GM18951 (cell line): Measurements from ENCODE around the gene MRS2.
"Not testable (repeated sequence)": the region's sequence is repeated elsewhere in the genome, so short reads cannot be mapped to it uniquely, and the experiment has no call there.

Experiments
- POLR2A ChIP-seq: IDR thresholded peaks from 4 replicates; pipeline ENCODE4 v1.6.1; 2011; ENCODE audit warnings: mild to moderate bottlenecking; ENCODE audit not compliant: insufficient read length, insufficient read depth; ENCODE audit errors: extremely low read depth
- in situ Hi-C: fragments of 300-500 bp; cut with MboI; formaldehyde crosslinking; loops from one replicate; pipeline ENCODE4 v1.12.0; 2022; ENCODE audit warnings: low sequenced_read_pairs, mixed read lengths, inconsistent platforms; ENCODE audit not compliant: unreplicated experiment

MRS2 gene

DNA sequence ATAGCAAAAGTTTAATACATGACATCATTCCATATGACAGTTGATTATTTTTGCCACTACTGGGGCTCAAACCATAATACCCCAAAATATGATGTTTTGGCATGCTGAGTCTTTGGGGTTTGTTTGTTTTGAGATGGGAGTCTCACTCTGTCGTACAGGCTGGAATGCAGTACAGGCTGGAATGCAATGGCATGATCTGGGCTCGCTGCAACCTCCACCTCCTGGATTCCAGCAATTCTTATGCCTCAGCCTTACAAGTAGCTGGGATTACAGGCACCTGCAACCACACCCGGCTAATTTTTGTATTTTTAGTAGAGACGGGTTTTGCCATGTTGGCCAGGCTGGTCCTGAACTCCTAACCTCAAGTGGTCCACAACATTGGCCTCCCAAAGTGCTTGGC is 1.3 kb upstream of the MRS2 start:
- no peak for TF ChIP-seq POLR2A
- in situ Hi-C loops = no loop called here

GRCh38 chr6:24403501-24403824 is 727 bp downstream of the MRS2 start:
- in situ Hi-C loops = no loop called here
- TF ChIP-seq POLR2A = no peak

DNA sequence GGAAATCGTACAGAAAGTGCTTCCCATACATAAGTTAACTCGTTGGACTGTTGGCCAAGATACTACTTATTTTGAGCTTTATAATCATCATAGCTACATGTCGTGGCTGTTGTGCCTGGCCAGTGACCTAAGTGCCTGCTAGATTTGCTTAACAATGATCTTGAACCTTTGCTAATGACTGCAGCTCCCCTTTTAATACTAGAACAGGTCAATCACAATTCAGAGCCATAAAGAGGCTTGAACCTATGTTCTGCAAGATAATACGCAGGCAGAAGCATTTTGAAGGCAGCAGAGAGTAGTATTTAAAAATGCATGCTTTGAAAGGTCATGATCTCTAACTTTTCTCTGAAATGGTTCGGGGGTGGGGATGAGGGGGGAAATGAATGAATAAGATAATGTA is 2.5 kb downstream of the MRS2 start:
- TF ChIP-seq POLR2A = no peak
- in situ Hi-C loops = no loop called here

DNA sequence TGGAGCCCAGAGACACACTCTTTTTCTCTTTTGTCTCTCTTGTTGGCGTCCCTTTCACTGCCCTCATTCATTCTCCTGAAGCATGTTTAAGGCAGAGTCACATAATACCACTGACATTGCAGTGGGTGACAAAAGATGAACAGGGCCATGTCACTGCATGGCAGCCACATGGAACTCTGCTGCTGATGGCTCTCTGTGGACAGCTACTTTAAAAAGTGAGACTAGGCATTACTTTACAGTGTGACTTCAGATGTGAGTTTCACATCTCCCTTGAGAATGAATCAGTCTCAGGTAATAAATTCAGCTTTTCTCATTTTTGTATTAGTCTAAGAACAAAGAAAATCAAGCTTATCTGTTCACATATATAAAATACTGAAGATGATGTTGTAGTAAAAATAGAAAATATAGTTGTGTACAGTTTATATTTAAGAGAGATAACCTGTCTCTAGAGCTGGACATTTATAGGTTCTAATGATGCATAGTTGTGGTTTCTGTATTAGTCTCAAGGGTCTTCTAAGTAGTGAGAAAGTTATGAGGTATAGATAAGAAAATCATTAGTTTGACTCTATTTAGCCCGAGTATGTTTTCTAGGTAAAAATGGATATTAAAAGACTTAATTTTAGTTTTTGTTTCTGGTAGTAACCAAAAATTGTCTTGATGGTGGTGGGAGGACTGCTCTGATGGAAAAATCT is 6.1 kb downstream of the MRS2 start:
- TF ChIP-seq POLR2A = no peak
- in situ Hi-C loops = no loop called here

DNA sequence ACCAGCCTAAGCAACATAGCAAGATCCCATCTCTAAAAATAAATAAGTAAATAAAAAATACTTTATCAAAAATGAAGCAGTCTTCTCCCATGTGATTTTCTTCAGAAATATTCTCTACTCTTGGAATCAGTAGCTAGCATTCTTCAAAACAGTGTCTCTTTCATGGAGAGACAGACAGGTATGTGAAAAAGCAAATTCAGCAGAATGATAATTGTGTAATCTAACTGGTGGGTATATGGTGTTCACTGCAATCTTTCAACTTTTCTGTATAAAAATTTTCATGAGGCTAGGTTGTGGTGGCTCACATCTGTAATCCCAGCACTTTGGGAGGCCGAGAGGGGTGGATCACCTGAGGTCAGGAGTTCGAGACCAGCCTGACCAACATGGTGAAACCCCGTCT is 7.9 kb downstream of the MRS2 start:
- in situ Hi-C loops = no loop called here
- no peak for TF ChIP-seq POLR2A

DNA sequence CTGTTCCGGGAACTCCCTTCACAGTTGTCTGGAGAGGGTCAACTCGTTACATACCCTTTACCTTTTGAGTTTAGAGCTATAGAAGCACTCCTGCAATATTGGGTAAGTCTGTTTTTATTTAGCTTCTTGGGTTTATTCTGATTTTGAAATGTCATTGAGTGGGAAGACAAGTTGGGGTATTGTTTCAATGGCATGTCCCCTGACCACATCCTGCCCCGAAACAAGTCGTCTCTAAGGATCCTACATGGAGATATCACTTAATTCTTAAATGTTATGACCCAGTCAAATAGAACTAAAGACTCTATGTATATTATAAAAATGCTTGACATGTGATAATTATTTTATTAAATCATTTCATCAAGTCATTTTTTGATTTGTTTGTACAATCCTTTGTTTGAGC is 9.6 kb downstream of the MRS2 start:
- in situ Hi-C loops = no loop called here
- TF ChIP-seq POLR2A = no peak

DNA sequence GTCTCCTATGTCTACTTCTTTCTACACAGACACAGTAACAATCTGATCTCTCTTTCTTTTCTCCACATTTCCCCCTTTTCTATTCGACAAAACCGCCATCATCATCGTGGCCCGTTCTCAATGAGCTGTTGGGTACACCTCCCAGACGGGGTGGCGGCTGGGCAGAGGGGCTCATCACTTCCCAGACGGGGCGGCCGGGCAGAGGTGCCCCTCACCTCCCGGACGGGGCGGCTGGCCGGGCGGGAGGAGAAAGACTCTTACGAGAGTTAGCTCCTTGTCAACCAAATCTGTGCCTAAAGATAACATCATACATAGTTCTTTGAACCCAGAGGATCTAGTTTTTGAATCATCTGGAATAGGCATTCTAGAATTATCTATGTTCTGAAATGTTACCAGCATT is 11.8 kb downstream of the MRS2 start:
- in situ Hi-C loops = not testable (repeated sequence)

DNA sequence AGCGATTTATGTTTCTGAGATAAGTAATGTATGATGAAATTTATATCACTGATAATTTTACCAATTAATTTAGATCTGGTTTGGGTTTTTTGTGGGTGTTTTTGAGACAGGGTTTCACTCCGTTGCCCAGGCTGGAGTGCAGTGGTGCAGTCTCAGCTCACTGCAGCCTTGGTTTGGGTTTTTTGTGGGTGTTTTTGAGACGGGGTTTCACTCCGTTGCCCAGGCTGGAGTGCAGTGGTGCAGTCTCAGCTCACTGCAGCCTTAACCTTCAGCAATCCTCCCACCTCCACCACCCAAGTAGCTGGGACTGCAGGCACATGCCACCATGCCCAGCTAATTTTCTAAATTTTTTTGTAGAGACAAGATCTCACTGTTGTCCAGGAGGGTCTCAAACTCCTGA is 13.0 kb downstream of the MRS2 start:
- in situ Hi-C loops = no loop called here

DNA sequence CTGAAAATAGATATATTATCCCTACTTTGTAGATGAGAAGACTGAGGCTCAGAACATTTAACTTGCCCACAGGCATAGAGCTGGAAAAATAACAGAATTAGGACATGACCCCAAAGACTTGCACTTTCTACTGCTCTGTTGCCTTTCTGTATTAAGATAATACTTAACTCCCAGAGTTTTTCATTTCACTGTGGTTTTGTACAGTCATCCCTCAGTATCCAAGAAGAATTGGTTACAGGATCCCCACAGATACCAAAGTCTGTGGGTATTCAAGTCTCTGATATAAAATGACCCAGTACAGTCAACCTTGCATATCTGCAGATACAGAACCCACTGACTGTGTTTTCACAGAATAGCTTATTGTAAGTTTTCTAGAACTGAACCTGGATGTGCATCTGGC is 16.8 kb downstream of the MRS2 start:
- TF ChIP-seq POLR2A = no peak
- in situ Hi-C loops = no loop called here

More for the DNA sequence above, 13.0 kb downstream of the MRS2 start:
- TF ChIP-seq POLR2A = no peak

GRCh38 chr6:24425091-24425490 is 22.4 kb downstream of the MRS2 start:
- no peak for TF ChIP-seq POLR2A
- in situ Hi-C loops = no loop called here

GRCh38 chr6:24426729-24427446 is 24.2 kb downstream of the MRS2 start:
- in situ Hi-C loops = no loop called here

DNA sequence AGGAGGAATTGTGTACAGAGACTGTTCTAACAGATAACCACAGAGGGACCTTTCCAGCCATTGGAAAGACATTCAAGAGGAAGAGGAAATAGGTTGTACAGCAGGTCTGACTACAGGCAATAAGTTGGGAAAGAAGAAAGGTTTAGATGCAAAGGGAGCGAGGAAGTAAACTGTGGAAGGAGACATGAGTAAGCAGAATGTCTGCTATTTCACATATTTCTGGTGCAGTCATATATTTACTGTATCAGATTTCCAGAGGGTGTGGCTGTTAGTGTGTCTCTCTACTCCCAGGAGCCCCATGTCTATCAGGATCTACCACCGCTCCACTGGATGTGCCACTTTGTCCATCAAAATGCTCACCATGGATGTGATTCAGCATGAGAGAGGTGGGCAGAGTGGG is 25.9 kb downstream of the MRS2 start:
- no peak for TF ChIP-seq POLR2A
- in situ Hi-C loops = no loop called here

More at GRCh38 chr6:24426729-24427446, 24.2 kb downstream of the MRS2 start:
- no peak for TF ChIP-seq POLR2A

DNA sequence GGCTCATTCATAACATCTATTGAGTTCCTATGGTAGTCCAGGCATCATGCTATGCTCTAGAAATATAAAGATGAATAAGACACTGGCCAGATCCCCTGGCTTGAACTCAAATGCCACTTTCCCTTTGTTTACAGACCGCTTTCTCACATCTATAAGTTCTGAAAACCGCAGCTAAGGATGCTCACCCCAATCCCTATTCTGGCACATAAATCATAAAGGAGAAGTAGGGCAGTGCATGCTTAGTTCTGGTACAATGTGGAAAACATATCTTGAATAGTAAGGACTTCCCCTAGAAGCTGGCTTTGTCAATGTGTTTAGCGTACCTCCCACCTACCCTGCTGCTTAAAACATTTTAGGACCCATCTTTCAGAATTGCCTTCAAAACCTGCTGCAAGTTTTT is 26.4 kb downstream of the MRS2 start:
- in situ Hi-C loops = no loop called here
- TF ChIP-seq POLR2A = no peak

DNA sequence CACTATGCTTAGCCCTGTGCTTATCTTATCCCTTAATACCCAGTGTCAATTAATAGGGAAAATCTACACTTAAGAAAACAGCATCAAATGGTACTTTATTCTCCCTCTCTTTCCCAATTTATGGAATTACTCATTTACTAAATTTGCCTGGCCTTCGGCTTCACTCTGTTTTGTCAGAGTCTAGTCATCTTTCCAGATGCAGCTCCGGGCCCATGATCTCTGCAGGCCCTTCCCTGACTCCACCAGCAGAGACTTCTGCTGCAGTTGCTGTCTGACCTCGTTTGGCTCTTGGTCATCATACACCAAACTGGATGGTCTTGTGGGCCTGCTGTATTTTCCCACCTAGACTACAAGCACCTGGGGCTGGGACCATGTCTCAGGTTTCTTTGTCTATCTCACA is 27.4 kb downstream of the MRS2 start:
- TF ChIP-seq POLR2A = no peak
- in situ Hi-C loops = no loop called here
